MM.1S (cell line): Measurements from ENCODE around the gene CDH4.

Experiments used
- EZH2 ChIP-seq: fragments of 300-600 bp; sonication (generic); optimal IDR thresholded peaks from 2 replicates; pipeline ENCODE3; 2017; ENCODE audit warnings: low read depth, mild to moderate bottlenecking, antibody characterized with exemption, low read length, mixed read lengths
- EZH2phosphoT487 ChIP-seq: fragments of 300-600 bp; sonication (generic); IDR thresholded peaks from 2 replicates; pipeline ENCODE4 v1.6.1; 2018; ENCODE audit warnings: antibody characterized with exemption, low read length
- TF ChIP-seq, protein P1 (sequence below): fragments of 300-600 bp; sonication (generic); IDR thresholded peaks from 2 replicates; pipeline ENCODE4 v1.5.1; 2016; ENCODE audit warnings: antibody characterized with exemption, low read length, mixed read lengths

GRCh38 chr20:61884571-61885389 lies 632.7 kb downstream of the CDH4 start:
- TF ChIP-seq, protein P1, sequence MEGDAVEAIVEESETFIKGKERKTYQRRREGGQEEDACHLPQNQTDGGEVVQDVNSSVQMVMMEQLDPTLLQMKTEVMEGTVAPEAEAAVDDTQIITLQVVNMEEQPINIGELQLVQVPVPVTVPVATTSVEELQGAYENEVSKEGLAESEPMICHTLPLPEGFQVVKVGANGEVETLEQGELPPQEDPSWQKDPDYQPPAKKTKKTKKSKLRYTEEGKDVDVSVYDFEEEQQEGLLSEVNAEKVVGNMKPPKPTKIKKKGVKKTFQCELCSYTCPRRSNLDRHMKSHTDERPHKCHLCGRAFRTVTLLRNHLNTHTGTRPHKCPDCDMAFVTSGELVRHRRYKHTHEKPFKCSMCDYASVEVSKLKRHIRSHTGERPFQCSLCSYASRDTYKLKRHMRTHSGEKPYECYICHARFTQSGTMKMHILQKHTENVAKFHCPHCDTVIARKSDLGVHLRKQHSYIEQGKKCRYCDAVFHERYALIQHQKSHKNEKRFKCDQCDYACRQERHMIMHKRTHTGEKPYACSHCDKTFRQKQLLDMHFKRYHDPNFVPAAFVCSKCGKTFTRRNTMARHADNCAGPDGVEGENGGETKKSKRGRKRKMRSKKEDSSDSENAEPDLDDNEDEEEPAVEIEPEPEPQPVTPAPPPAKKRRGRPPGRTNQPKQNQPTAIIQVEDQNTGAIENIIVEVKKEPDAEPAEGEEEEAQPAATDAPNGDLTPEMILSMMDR: no peak
- TF ChIP-seq EZH2phosphoT487 (no peak), EZH2 (no peak)
